ENCODE data around the gene ETHE1. TPM values are rescaled to one million over a fixed set of nuclear protein-coding genes. Genes with fewer than 3 reads are reported as not detected.
"Not testable (repeated sequence)": the region's sequence is repeated elsewhere in the genome, so short reads cannot be mapped to it uniquely, and the experiment has no call there.

The ETHE1 gene
- total RNA-seq, 1 experiment from 2014 or later = 6.7 TPM

GRCh38 chr19:43522929-43523328 is 4.1 kb downstream of the ETHE1 start:
- Histone ChIP-seq H3K4me2 (ENCODE audit: low read depth, low read length, poor library complexity, severe bottlenecking) (no peak overlapping the region), H3K4me3 (ENCODE audit: low read length) (no peak overlapping the region), H3K79me2 (ENCODE audit: low read length) (no peaks in the 10 kb centered on the region), H3K9me3 (ENCODE audit: low read length) (no peaks in the 10 kb centered on the region), H3K4me1 (ENCODE audit: low read length) (peaks cover 22% of the 10 kb centered on the region), H3K9me2 (replicated peaks; ENCODE audit: insufficient read depth, low read length) (no peaks in the 10 kb centered on the region), H2AFZ (ENCODE audit: low read length) (no peak overlapping the region), H3K27ac (ENCODE audit: low read length) (no peak overlapping the region), H3K36me3 (ENCODE audit: insufficient read depth, low read length) (no peaks in the 10 kb centered on the region), H3K27me3 (ENCODE audit: low read length) (no peaks in the 10 kb centered on the region), H4K20me1 (ENCODE audit: insufficient read depth, low read depth, low read length) (no peaks in the 10 kb centered on the region), H3K9ac (ENCODE audit: low read length) (no peak overlapping the region)
- no peak for DNase-seq

- Histone ChIP-seq H3K4me3 (ENCODE audit: low read length) (no peak overlapping the region), H4K20me1 (ENCODE audit: insufficient read depth, low read depth, low read length) (no peaks in the 10 kb centered on the region), H3K36me3 (ENCODE audit: insufficient read depth, low read length) (no peaks in the 10 kb centered on the region), H2AFZ (ENCODE audit: low read length) (no peak overlapping the region), H3K27me3 (ENCODE audit: low read length) (no peaks in the 10 kb centered on the region), H3K4me2 (ENCODE audit: low read depth, low read length, poor library complexity, severe bottlenecking) (no peak overlapping the region), H3K4me1 (ENCODE audit: low read length) (peaks cover 3% of the 10 kb centered on the region; the same call in 1 of the 2 replicates), H3K9me2 (replicated peaks; ENCODE audit: insufficient read depth, low read length) (no peaks in the 10 kb centered on the region), H3K79me2 (ENCODE audit: low read length) (no peaks in the 10 kb centered on the region), H3K9me3 (ENCODE audit: low read length) (no peaks in the 10 kb centered on the region), H3K9ac (ENCODE audit: low read length) (no peak overlapping the region), H3K27ac (ENCODE audit: low read length) (no peak overlapping the region)
- DNase-seq = peak; percentile 89
Measured at GRCh38 chr19:43519436-43520088, 7.4 kb downstream of the ETHE1 start.

GRCh38 chr19:43518051-43518450 is 8.9 kb downstream of the ETHE1 start:
- no peak for DNase-seq
- no peak overlapping the region for H3K27ac ChIP-seq (ENCODE audit: low read length)
- H2AFZ ChIP-seq (ENCODE audit: low read length) = no peak overlapping the region
- no peaks in the 10 kb centered on the region for H3K79me2 ChIP-seq (ENCODE audit: low read length)
- no peaks in the 10 kb centered on the region for H3K9me2 ChIP-seq (replicated peaks; ENCODE audit: insufficient read depth, low read length)
- H3K9ac ChIP-seq (ENCODE audit: low read length) = no peak overlapping the region
- H3K27me3 ChIP-seq (ENCODE audit: low read length) = no peaks in the 10 kb centered on the region
- H3K9me3 ChIP-seq (ENCODE audit: low read length) = no peaks in the 10 kb centered on the region
- no peaks in the 10 kb centered on the region for H4K20me1 ChIP-seq (ENCODE audit: insufficient read depth, low read depth, low read length)
- H3K4me2 ChIP-seq (ENCODE audit: low read depth, low read length, poor library complexity, severe bottlenecking) = no peak overlapping the region
- peaks cover 3% of the 10 kb centered on the region; the same call in 1 of the 2 replicates for H3K4me1 ChIP-seq (ENCODE audit: low read length)
- H3K4me3 ChIP-seq (ENCODE audit: low read length) = no peak overlapping the region
- no peaks in the 10 kb centered on the region for H3K36me3 ChIP-seq (ENCODE audit: insufficient read depth, low read length)

GRCh38 chr19:43512399-43512798 is 14.6 kb downstream of the ETHE1 start:
- not testable (repeated sequence) for H3K27ac ChIP-seq (ENCODE audit: low read length); H4K20me1 ChIP-seq (ENCODE audit: insufficient read depth, low read depth, low read length); H3K4me3 ChIP-seq (ENCODE audit: low read length); H2AFZ ChIP-seq (ENCODE audit: low read length); H3K9me2 ChIP-seq (replicated peaks; ENCODE audit: insufficient read depth, low read length); H3K27me3 ChIP-seq (ENCODE audit: low read length); H3K9ac ChIP-seq (ENCODE audit: low read length); H3K4me2 ChIP-seq (ENCODE audit: low read depth, low read length, poor library complexity, severe bottlenecking); H3K36me3 ChIP-seq (ENCODE audit: insufficient read depth, low read length); H3K9me3 ChIP-seq (ENCODE audit: low read length); H3K4me1 ChIP-seq (ENCODE audit: low read length); H3K79me2 ChIP-seq (ENCODE audit: low read length)
- peak; percentile 26 for DNase-seq

GRCh38 chr19:43511324-43511723 is 15.7 kb downstream of the ETHE1 start:
- DNase-seq = no peak
- H3K9me3 ChIP-seq (ENCODE audit: low read length) = no peaks in the 10 kb centered on the region
- no peaks in the 10 kb centered on the region for H3K4me1 ChIP-seq (ENCODE audit: low read length)

GRCh38 chr19:43510713-43511112 is 16.3 kb downstream of the ETHE1 start:
- Histone ChIP-seq H3K27ac (ENCODE audit: low read length) (no peak overlapping the region), H3K4me2 (ENCODE audit: low read depth, low read length, poor library complexity, severe bottlenecking) (no peak overlapping the region), H3K4me3 (ENCODE audit: low read length) (no peak overlapping the region), H3K9ac (ENCODE audit: low read length) (no peak overlapping the region), H3K4me1 (ENCODE audit: low read length) (no peaks in the 10 kb centered on the region), H3K9me3 (ENCODE audit: low read length) (no peaks in the 10 kb centered on the region), H3K79me2 (ENCODE audit: low read length) (no peaks in the 10 kb centered on the region), H4K20me1 (ENCODE audit: insufficient read depth, low read depth, low read length) (no peaks in the 10 kb centered on the region), H2AFZ (ENCODE audit: low read length) (no peak overlapping the region), H3K9me2 (replicated peaks; ENCODE audit: insufficient read depth, low read length) (no peaks in the 10 kb centered on the region), H3K36me3 (ENCODE audit: insufficient read depth, low read length) (no peaks in the 10 kb centered on the region), H3K27me3 (ENCODE audit: low read length) (no peaks in the 10 kb centered on the region)
- no peak for DNase-seq

More at GRCh38 chr19:43511324-43511723, 15.7 kb downstream of the ETHE1 start:
- Histone ChIP-seq H3K79me2 (ENCODE audit: low read length) (no peaks in the 10 kb centered on the region), H3K4me2 (ENCODE audit: low read depth, low read length, poor library complexity, severe bottlenecking) (no peak overlapping the region), H3K4me3 (ENCODE audit: low read length) (no peak overlapping the region), H3K36me3 (ENCODE audit: insufficient read depth, low read length) (no peaks in the 10 kb centered on the region), H2AFZ (ENCODE audit: low read length) (no peak overlapping the region), H3K27me3 (ENCODE audit: low read length) (no peaks in the 10 kb centered on the region), H3K9me2 (replicated peaks; ENCODE audit: insufficient read depth, low read length) (no peaks in the 10 kb centered on the region), H3K27ac (ENCODE audit: low read length) (no peak overlapping the region), H3K9ac (ENCODE audit: low read length) (no peak overlapping the region), H4K20me1 (ENCODE audit: insufficient read depth, low read depth, low read length) (no peaks in the 10 kb centered on the region)

- no peaks in the 10 kb centered on the region for H3K9me3 ChIP-seq (ENCODE audit: low read length)
- no peak overlapping the region for H2AFZ ChIP-seq (ENCODE audit: low read length)
- H3K4me3 ChIP-seq (ENCODE audit: low read length) = no peak overlapping the region
- H3K27ac ChIP-seq (ENCODE audit: low read length) = no peak overlapping the region
- no peak overlapping the region for H3K9ac ChIP-seq (ENCODE audit: low read length)
- no peaks in the 10 kb centered on the region for H4K20me1 ChIP-seq (ENCODE audit: insufficient read depth, low read depth, low read length)
- DNase-seq = no peak
- no peaks in the 10 kb centered on the region for H3K79me2 ChIP-seq (ENCODE audit: low read length)
- no peak overlapping the region for H3K4me2 ChIP-seq (ENCODE audit: low read depth, low read length, poor library complexity, severe bottlenecking)
- no peaks in the 10 kb centered on the region for H3K36me3 ChIP-seq (ENCODE audit: insufficient read depth, low read length)
- no peaks in the 10 kb centered on the region for H3K9me2 ChIP-seq (replicated peaks; ENCODE audit: insufficient read depth, low read length)
- H3K4me1 ChIP-seq (ENCODE audit: low read length) = peaks cover 16% of the 10 kb centered on the region
- no peaks in the 10 kb centered on the region for H3K27me3 ChIP-seq (ENCODE audit: low read length)
Measured at GRCh38 chr19:43507880-43508279, 19.1 kb downstream of the ETHE1 start.

GRCh38 chr19:43506629-43507028 is 20.4 kb downstream of the ETHE1 start:
- Histone ChIP-seq H3K4me1 (ENCODE audit: low read length) (peaks cover 16% of the 10 kb centered on the region), H3K27ac (ENCODE audit: low read length) (no peak overlapping the region), H3K27me3 (ENCODE audit: low read length) (no peaks in the 10 kb centered on the region), H3K36me3 (ENCODE audit: insufficient read depth, low read length) (no peaks in the 10 kb centered on the region), H3K4me3 (ENCODE audit: low read length) (no peak overlapping the region), H3K9me3 (ENCODE audit: low read length) (no peaks in the 10 kb centered on the region), H3K9ac (ENCODE audit: low read length) (no peak overlapping the region), H4K20me1 (ENCODE audit: insufficient read depth, low read depth, low read length) (no peaks in the 10 kb centered on the region), H3K9me2 (replicated peaks; ENCODE audit: insufficient read depth, low read length) (no peaks in the 10 kb centered on the region), H2AFZ (ENCODE audit: low read length) (no peak overlapping the region), H3K4me2 (ENCODE audit: low read depth, low read length, poor library complexity, severe bottlenecking) (no peak overlapping the region), H3K79me2 (ENCODE audit: low read length) (no peaks in the 10 kb centered on the region)
- no peak for DNase-seq
